Neuronal stem cell (in vitro differentiated cells): ENCODE data around the gene PAQR5.

ENCODE experiments used
- DNase-seq: peaks from one replicate; pipeline ENCODE4 v3.0.0-alpha.2; 2013; ENCODE audit warnings: low spot score
- H2AFZ ChIP-seq: one replicate; pipeline ENCODE4 v1.6.1; 2013; ENCODE audit warnings: mild to moderate bottlenecking, low read length, inconsistent platforms
- H2AK5ac ChIP-seq: 2 replicates; pipeline ENCODE4 v1.6.1; 2013; ENCODE audit warnings: low read depth, mild to moderate bottlenecking, inconsistent platforms, low read length, moderate library complexity, mixed read lengths
- H2BK120ac ChIP-seq: 2 replicates; pipeline ENCODE4 v1.6.1; 2013; ENCODE audit warnings: low read depth, mild to moderate bottlenecking, inconsistent platforms, low read length, moderate library complexity, mixed read lengths
- H2BK12ac ChIP-seq: one replicate; pipeline ENCODE4 v1.6.1; 2013; ENCODE audit warnings: low read length, inconsistent platforms
- H2BK15ac ChIP-seq: 2 replicates; pipeline ENCODE4 v1.6.1; 2013; ENCODE audit warnings: mild to moderate bottlenecking, low read length, inconsistent platforms, mixed read lengths
- H2BK5ac ChIP-seq: one replicate; pipeline ENCODE4 v1.6.1; 2013; ENCODE audit warnings: inconsistent platforms, mild to moderate bottlenecking, low read length, moderate library complexity
- H3K14ac ChIP-seq: one replicate; pipeline ENCODE4 v1.6.1; 2013; ENCODE audit warnings: low read length, inconsistent platforms
- H3K18ac ChIP-seq: 2 replicates; pipeline ENCODE4 v1.6.1; 2013; ENCODE audit warnings: low read length, inconsistent platforms
- H3K23ac ChIP-seq: 2 replicates; pipeline ENCODE4 v1.6.1; 2013; ENCODE audit warnings: low read depth, mild to moderate bottlenecking, mixed read lengths, low read length, inconsistent platforms; ENCODE audit not compliant: poor library complexity
- H3K27ac ChIP-seq: replicated peaks from 3 replicates; pipeline ENCODE4 v1.5.1; 2013; ENCODE audit warnings: low read length, inconsistent platforms
- H3K27me3 ChIP-seq, 3 experiments: 2 replicates each; pipeline ENCODE4 v1.6.1; 2013; ENCODE audit warnings: low read length in 3 of 3, mild to moderate bottlenecking in 2 of 3, inconsistent platforms in 1 of 3, low read depth in 1 of 3, mixed read lengths in 1 of 3, moderate library complexity in 1 of 3; ENCODE audit not compliant: control insufficient read depth in 3 of 3, insufficient read depth in 3 of 3
- H3K36me3 ChIP-seq, 2 donors: replicated peaks in 1 of 2; 2 replicates each; pipeline ENCODE4 v1.6.1; 2013; ENCODE audit warnings: low read length in 2 of 2; ENCODE audit not compliant: control insufficient read depth in 2 of 2, insufficient read depth in 2 of 2
- H3K4ac ChIP-seq: 2 replicates; pipeline ENCODE4 v1.6.1; 2013; ENCODE audit warnings: inconsistent platforms, mild to moderate bottlenecking, low read length, moderate library complexity
- H3K4me1 ChIP-seq, 2 donors: 1 replicate in 1 of 2; 2 replicates in 1 of 2; pipeline ENCODE4 v1.6.1; 2013; ENCODE audit warnings: low read length in 2 of 2, low read depth in 1 of 2; ENCODE audit not compliant: control insufficient read depth in 2 of 2, insufficient read depth in 1 of 2
- H3K4me2 ChIP-seq: one replicate; pipeline ENCODE4 v1.6.1; 2013; ENCODE audit warnings: mild to moderate bottlenecking, low read length, inconsistent platforms; ENCODE audit not compliant: insufficient read depth, poor library complexity, severe bottlenecking
- H3K4me3 ChIP-seq, 2 donors: 2 replicates each; pipeline ENCODE4 v1.5.1; 2013; ENCODE audit warnings: low read length in 2 of 2, mild to moderate bottlenecking in 2 of 2, inconsistent platforms in 1 of 2, moderate library complexity in 1 of 2
- H3K79me1 ChIP-seq: one replicate; pipeline ENCODE4 v1.6.1; 2013; ENCODE audit warnings: low read depth, mild to moderate bottlenecking, inconsistent platforms, low read length, moderate library complexity
- H3K9ac ChIP-seq: one replicate; pipeline ENCODE4 v1.6.1; 2013; ENCODE audit warnings: mild to moderate bottlenecking, low read depth, low read length, inconsistent platforms; ENCODE audit not compliant: poor library complexity
- H3K9me3 ChIP-seq, 2 donors: replicated peaks in 1 of 2; 2 replicates each; pipeline versions ENCODE3 to v1.6.1; 2013; ENCODE audit warnings: low read length in 2 of 2, mild to moderate bottlenecking in 2 of 2, inconsistent platforms in 1 of 2, low read depth in 1 of 2, mixed read lengths in 1 of 2, moderate library complexity in 1 of 2; ENCODE audit not compliant: control insufficient read depth in 2 of 2, insufficient read depth in 1 of 2
- H4K8ac ChIP-seq: one replicate; pipeline ENCODE4 v1.6.1; 2013; ENCODE audit warnings: low read depth, mild to moderate bottlenecking, inconsistent platforms, low read length, moderate library complexity
- H4K91ac ChIP-seq: one replicate; pipeline ENCODE4 v1.6.1; 2013; ENCODE audit warnings: low read length, low read depth, mild to moderate bottlenecking, inconsistent platforms; ENCODE audit not compliant: poor library complexity
- WGBS, 2 donors: extraction: QIAGEN DNeasy Blood & Tissue Kit; methylation state at CpG; one replicate each; pipeline ENCODE4 v1.1.7; 2013; ENCODE audit warnings: missing lambda C conversion rate in 2 of 2, mixed read lengths in 1 of 2; ENCODE audit not compliant: insufficient read length in 2 of 2, insufficient replicate concordance in 1 of 2; ENCODE audit errors: extremely low coverage in 2 of 2; 5-methylcytosine and 5-hydroxymethylcytosine counted together

PAQR5 gene

DNA sequence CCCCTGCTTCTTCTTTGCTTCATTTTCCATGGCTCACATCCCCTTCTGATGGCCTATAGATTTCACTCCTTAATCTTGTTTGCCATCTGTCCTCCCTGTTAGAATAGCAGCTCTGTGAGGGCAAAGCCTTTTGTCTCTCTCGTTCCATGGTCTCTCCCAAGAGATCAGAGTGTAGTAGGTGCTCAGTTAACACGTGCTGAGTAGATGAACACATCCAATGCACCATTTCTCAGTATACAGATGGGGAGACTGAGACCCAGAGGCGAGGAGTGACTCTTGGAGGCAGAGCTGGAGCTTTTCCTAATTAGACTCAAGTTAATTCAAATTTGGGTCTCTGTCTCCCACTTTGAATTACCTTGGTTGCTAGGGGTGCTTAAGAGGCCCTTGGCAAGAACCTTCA is 4.2 kb downstream of the PAQR5 start:
- Histone ChIP-seq H3K4ac (no peak overlapping the region), H2AFZ (no peak overlapping the region), H3K18ac (no peak overlapping the region), H3K4me2 (no peak overlapping the region), H2AK5ac (no peak overlapping the region), H4K8ac (no peak overlapping the region), H3K9ac (no peak overlapping the region), H2BK15ac (no peak overlapping the region), H3K4me3 (no peak overlapping the region), H4K91ac (no peak overlapping the region), H2BK12ac (no peak overlapping the region), H3K27ac (no peak overlapping the region), H3K27me3 (peaks cover 8 to 43% (median 28%) of the 10 kb centered on the region in 3 experiments), H2BK120ac (no peak overlapping the region), H3K36me3 (no peaks in the 10 kb centered on the region), H3K4me1 (peaks cover 0 to 5% of the 10 kb centered on the region in 2 donors), H3K23ac (no peak overlapping the region), H2BK5ac (no peak overlapping the region), H3K9me3 (no peaks in the 10 kb centered on the region), H3K79me1 (no peaks in the 10 kb centered on the region), H3K14ac (no peak overlapping the region)
- DNase-seq, result no peak
- WGBS, 2 donors, result no CpG with 5 or more reads among the region's 3 CpGs

- DNase-seq, result no peak
- H3K4me1 ChIP-seq, result peaks cover 0 to 2% of the 10 kb centered on the region in 2 donors
- no peak overlapping the region for H3K4me2 ChIP-seq
- no peak overlapping the region for H2AFZ ChIP-seq
- no peak overlapping the region for H2BK5ac ChIP-seq
- no peak overlapping the region for H3K23ac ChIP-seq
- no peak overlapping the region for H3K4ac ChIP-seq
- H3K9ac ChIP-seq, result no peak overlapping the region
- peak overlapping the region; percentile 40 for H3K18ac ChIP-seq
- H4K8ac ChIP-seq, result no peak overlapping the region
- no peak overlapping the region for H3K14ac ChIP-seq
- H3K27ac ChIP-seq, result no peak overlapping the region
- H2BK12ac ChIP-seq, result no peak overlapping the region
- H2BK120ac ChIP-seq, result no peak overlapping the region
- H3K36me3 ChIP-seq, result no peaks in the 10 kb centered on the region
- no CpG with 5 or more reads among the region's 6 CpGs for WGBS, 2 donors
- no peak overlapping the region for H4K91ac ChIP-seq
- no peak overlapping the region for H2AK5ac ChIP-seq
- peaks cover 8 to 41% (median 22%) of the 10 kb centered on the region in 3 experiments for H3K27me3 ChIP-seq
- no peaks in the 10 kb centered on the region for H3K9me3 ChIP-seq
- no peaks in the 10 kb centered on the region for H3K79me1 ChIP-seq
- no peak overlapping the region for H3K4me3 ChIP-seq
- no peak overlapping the region for H2BK15ac ChIP-seq
These were observed 4.8 kb downstream of the PAQR5 start for GRCh38 chr15:69303337-69304181.

- WGBS, 2 donors, result no CpG with 5 or more reads among the region's 5 CpGs
- Histone ChIP-seq H3K9me3 (no peaks in the 10 kb centered on the region), H3K27ac (no peak overlapping the region), H3K4me3 (no peak overlapping the region), H2AFZ (no peak overlapping the region), H3K27me3 (peaks cover 8 to 35% (median 16%) of the 10 kb centered on the region in 3 experiments), H2BK5ac (no peak overlapping the region), H3K23ac (no peak overlapping the region), H3K4ac (no peak overlapping the region), H3K18ac (no peak overlapping the region), H2AK5ac (no peak overlapping the region), H3K9ac (no peak overlapping the region), H3K4me2 (no peak overlapping the region), H3K36me3 (no peaks in the 10 kb centered on the region), H4K8ac (no peak overlapping the region), H2BK12ac (no peak overlapping the region), H4K91ac (no peak overlapping the region), H3K4me1 (peaks cover 0 to 2% of the 10 kb centered on the region in 2 donors), H2BK120ac (no peak overlapping the region), H2BK15ac (no peak overlapping the region), H3K79me1 (no peaks in the 10 kb centered on the region), H3K14ac (no peak overlapping the region)
- no peak for DNase-seq
These were observed 5.5 kb downstream of the PAQR5 start for GRCh38 chr15:69304182-69304545.

DNA sequence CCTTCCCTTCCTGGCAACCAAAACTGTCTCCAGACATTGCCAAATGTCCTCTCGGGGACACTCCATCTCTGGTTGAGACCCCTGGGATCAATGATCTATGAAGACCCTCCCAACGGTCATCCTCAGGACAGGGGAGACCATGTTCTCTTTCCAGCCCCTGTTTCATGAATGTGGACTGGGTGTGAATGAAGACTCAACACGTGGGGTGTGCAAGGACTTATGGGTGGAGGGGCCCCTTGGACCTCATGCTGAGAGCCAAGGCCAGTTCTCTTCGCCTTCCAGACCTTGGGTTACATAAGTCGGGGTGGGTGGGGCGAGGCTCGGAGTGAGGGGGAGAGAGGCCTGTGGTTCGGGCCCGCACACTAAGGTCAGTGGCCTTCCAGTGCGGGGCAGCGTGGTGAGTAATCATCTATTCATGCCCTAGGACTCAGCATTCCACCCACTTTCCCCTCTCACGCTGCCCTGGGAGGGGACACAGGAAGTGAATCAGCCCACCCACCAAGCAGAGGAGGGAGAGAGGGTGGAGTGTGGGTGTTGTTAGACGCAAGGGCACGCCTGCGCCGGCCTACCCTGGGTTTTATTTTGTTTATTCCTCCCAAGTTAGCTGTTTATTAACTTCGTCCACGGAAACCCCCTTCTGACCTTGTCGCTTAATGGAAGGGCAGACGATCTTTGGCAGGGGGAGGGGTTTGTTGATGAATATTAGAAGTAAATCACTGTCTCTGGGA is 6.7 kb downstream of the PAQR5 start:
- Histone ChIP-seq H4K91ac (no peak overlapping the region), H2BK15ac (no peak overlapping the region), H2AFZ (peak overlapping the region; percentile 33), H3K9me3 (no peaks in the 10 kb centered on the region), H3K18ac (no peak overlapping the region), H2BK5ac (no peak overlapping the region), H3K14ac (no peak overlapping the region), H3K9ac (no peak overlapping the region), H2AK5ac (no peak overlapping the region), H3K27ac (no peak overlapping the region), H3K4me1 (no peaks in the 10 kb centered on the region), H3K4me3 (no peak overlapping the region), H3K4ac (no peak overlapping the region), H2BK120ac (no peak overlapping the region), H4K8ac (no peak overlapping the region), H3K27me3 (peaks cover 0 to 23% (median 4%) of the 10 kb centered on the region in 3 experiments), H3K36me3 (no peaks in the 10 kb centered on the region), H3K23ac (peak overlapping the region; percentile 34), H3K4me2 (no peak overlapping the region), H2BK12ac (no peak overlapping the region), H3K79me1 (no peaks in the 10 kb centered on the region)
- DNase-seq, result no peak
- WGBS, 2 donors, result no CpG with 5 or more reads among the region's 20 CpGs
